ENCODE data around the gene TGFBR2.

The TGFBR2 gene

GRCh38 chr3:30606301-30607031, at the start of gene TGFBR2:
TSS of gene TGFBR2 (plus strand) at chr3:30606601. CDS start at chr3:30606884, 283 bp downstream.
- peak; percentile 97 for DNase-seq (ENCODE audit: low read depth, low spot score)

GRCh38 chr3:30557746-30558303, 48.6 kb upstream of the TGFBR2 start:
- DNase-seq (ENCODE audit: low read depth, low spot score): no peak

DNA sequence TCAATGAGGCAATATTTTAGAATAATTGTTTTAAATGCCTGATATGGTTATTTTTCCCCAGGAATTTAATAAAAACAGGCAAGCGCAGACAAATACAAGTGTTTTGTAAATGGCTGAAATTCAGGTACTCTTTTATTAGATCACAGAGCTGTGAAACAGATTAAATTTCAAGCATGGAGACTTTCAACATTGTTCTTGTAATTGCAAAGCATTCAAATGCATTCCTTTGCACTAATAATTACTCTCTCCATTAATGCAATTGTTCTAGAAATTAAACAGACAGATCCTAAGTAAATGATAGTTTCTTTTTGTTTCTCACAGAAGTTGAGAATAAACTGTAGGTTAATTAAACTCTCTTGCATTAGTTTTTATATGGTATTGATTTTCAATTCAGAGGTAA, 42.4 kb upstream of the TGFBR2 start:
- no peak for DNase-seq (ENCODE audit: low read depth, low spot score)

- no peak for DNase-seq (ENCODE audit: low read depth, low spot score)
Observed at GRCh38 chr3:30567139-30567753, 39.2 kb upstream of the TGFBR2 start.

DNA sequence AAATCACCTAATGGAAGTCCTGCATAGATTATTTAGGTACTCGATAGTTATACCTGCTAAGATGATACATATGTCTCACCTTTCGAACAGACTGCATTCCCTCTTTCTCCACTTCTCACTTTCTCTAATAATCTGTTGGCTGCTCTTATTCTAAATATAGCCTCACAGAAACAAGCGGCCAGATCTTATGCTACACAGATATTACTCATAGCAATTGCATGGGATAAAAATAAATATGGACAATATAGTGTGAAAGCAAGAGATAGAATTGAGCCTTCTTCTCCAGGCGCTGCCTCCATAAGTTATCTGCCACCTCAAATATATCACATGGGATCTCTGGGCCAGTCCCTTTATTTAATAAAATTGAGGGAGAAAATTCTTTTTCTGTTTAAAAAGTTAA, 29.5 kb upstream of the TGFBR2 start:
- DNase-seq (ENCODE audit: low read depth, low spot score): no peak

GRCh38 chr3:30577788-30578187, 28.6 kb upstream of the TGFBR2 start:
- DNase-seq (ENCODE audit: low read depth, low spot score): no peak

GRCh38 chr3:30578479-30578878, 27.9 kb upstream of the TGFBR2 start:
- peak; percentile 18 for DNase-seq (ENCODE audit: low read depth, low spot score)

GRCh38 chr3:30578986-30579579, 27.3 kb upstream of the TGFBR2 start:
- DNase-seq (ENCODE audit: low read depth, low spot score): no peak

DNA sequence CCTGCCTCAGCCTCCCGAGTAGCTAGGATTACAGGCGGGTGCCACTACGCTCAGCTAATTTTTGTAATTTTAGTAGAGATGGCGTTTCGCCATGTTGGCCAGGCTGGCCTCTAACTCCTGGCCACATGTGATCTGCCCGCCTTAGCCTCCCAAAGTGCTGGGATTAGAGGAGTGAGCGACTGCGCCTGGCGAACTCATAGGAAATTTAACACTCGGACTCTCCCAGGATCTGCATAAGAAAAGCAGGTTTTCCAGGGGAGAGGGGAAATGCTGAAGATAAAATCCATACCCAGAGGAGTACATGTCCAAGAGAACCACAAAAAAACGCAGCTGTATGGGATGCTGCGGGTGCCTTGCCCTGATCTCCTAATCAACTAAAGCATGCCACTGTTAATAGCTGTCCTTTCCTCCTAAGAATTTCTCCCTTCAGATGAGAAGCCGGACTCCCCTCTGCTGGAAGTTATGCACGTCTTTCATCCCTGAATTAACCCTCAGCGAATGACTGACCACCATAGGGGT, 25.3 kb upstream of the TGFBR2 start:
- DNase-seq (ENCODE audit: low read depth, low spot score): no peak

- DNase-seq (ENCODE audit: low read depth, low spot score): no peak
Observed at GRCh38 chr3:30581982-30582381, 24.4 kb upstream of the TGFBR2 start.

GRCh38 chr3:30583973-30584372, 22.4 kb upstream of the TGFBR2 start:
- no peak for DNase-seq (ENCODE audit: low read depth, low spot score)

GRCh38 chr3:30585654-30586053, 20.7 kb upstream of the TGFBR2 start:
- no peak for DNase-seq (ENCODE audit: low read depth, low spot score)

DNA sequence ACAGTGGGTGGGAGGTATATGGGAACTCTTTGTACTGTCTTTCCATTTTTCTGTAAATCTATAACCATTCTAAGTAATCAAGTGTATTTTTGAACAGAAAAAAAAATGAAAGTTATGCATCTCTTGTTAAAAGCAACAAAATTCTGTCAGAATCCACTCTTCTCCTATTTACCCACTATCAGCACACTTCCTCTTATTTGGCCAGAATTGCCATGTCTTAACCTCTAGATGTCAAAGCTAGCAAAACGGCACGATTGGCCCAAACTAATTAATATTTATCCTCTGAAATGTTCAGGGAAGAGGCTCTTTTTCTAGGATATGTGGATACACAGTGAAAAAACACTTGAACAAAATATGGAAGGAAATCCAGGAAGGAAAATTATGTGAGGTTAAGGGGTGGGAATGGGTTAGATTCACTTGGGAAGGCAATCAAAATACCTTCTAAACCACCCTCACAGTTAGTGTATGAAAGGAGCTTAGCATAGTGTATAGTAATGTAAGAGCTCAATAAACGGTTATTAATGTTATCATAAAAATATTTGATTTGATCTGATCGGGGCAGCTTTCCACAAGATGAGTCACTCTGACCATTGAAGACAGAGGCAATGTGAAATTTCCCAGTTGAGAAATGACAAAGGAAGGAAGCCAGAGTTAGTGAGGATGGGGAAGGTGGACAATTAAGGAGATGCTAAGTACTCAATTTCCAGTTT, 20.1 kb upstream of the TGFBR2 start:
- DNase-seq (ENCODE audit: low read depth, low spot score): no peak

DNA sequence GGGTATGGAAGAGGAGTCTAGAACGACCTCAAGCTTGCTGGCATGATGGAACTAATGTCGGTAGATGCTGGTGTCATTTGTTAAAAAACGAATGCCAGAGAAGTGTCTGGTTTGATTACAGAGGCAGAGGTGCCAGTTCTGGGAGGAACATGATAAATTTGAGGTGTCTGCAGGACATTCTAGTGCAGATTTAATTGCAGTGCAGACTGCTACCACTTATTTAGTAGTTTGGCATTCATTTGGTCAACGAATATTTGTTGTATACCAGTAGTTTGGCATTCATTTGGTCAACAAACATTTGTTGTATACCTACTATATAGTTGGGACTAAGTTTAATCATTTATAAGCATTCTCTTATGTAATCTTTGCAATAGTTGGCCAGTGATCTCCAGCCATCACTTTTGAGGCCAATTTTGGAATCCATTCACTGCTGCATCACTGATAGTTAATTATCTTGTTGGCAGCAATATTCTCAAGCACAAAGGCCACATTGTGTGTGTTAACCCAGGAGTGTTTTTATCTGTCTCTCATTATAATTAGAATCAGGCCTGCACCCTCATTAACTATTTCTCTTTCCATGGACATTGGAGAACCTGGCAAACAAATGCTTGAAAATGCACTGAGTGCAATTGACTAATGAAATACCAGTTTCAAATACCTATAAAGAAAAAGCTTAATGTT, 19.5 kb upstream of the TGFBR2 start:
- DNase-seq (ENCODE audit: low read depth, low spot score): no peak

DNA sequence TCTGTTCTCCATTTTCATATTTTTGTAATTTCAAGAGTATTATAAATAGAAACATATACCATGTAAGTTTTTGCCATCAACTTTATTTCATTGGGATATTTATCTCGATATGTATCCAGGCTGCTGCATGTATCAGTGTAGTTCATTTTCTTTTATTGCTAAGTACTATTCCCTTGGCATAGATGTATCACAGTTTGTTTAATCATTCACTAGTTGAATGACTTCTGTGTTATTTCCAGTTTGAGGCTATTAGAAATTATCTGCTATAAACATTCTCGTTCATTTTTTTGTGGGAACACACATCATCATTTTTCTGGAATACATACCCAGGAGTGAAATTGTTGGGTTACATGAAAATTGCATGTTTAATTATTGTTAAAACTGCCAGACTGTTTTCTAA, 18.5 kb upstream of the TGFBR2 start:
- no peak for DNase-seq (ENCODE audit: low read depth, low spot score)

DNA sequence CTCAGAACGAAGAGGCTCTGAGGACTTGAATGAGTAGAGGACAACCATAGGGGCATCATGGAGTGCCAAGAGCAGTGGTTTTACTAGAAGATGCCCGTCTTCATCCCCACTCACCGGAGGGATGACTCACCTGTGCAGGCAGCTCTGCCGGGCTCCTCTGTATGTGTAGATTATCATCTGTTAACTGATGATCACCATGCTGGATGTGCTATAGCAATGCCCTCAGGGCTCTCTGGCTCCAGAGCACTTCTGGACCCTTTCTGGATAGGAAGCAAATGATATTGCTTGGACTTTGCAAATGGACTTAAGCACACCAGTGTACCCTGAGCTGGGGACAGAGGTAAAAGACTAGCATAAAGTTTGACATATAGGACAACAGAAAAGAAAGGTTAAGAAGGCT, 10.2 kb upstream of the TGFBR2 start:
- no peak for DNase-seq (ENCODE audit: low read depth, low spot score)

- DNase-seq (ENCODE audit: low read depth, low spot score): no peak
Observed at GRCh38 chr3:30597131-30597768, 9.2 kb upstream of the TGFBR2 start.

DNA sequence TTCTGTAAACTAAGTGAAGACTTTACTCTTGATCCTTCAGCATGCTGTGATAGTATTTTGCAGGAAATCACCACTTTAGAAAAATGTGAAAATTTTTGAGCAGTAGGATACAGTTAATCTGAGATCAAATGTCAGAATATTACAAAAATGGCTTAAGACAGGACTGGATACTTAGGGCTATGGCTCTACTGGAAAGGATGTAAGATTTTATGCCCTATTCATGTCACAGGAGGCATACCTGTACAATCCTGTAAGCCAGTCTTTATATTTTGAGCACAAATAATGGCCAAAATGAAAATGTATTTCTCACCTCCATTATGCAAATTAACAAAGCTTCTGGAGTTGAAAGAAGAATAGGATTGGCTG, 8.6 kb upstream of the TGFBR2 start:
- DNase-seq (ENCODE audit: low read depth, low spot score): no peak

- no peak for DNase-seq (ENCODE audit: low read depth, low spot score)
Observed at GRCh38 chr3:30598668-30599545, 7.5 kb upstream of the TGFBR2 start.

DNA sequence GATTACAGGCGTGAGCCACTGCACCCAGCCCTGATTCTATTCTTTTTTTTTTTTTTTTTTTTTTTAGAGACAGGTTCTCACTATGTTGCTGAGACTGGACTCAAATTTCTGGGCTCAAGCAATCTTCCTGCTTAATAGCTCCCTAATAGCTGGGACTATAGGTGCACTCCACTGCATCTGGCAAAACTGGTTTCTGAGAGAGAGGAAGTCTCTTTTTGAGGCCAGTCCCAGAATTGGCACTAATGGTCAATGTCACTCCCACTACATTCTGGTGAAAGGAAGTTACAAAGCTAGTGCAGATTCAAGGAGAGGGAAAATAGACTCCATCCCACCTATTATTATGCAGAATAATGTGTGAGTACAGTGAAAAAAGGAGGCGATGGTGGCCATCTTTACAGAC, 5.8 kb upstream of the TGFBR2 start:
- DNase-seq (ENCODE audit: low read depth, low spot score): no peak
